ENCODE measurements around the gene ARHGEF16.

DNA sequence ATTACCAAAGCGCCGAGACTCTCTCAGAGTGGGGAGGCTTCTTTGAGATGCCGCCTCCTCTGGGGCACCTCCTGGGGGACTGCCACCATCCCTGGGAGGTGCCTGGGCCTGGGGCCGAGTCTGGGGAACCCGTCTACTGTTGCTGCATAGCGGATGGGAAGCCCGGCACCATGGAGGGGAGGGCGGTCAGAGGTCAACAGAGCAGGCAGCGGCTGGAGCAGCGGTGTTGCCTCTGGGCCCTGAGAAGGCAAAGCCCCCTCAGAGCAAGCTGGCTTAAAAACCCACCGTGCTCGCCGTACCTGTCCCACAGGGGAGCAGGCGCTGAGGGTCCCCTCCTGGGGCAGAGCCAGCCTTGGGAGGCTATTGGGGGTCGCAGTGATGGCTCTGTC lies 62.0 kb downstream of the ARHGEF16 start:
- TF ChIP-seq ZNF366 (tag by site-specific recombination; conservative IDR thresholded peaks at IDR 0.05) (no peak), ZNF549 (tag by site-specific recombination; IDR thresholded peaks at IDR 0.05) (no peak), OVOL3 (tag by site-specific recombination; IDR thresholded peaks at IDR 0.05) (no peak), PATZ1 (tag by site-specific recombination; IDR thresholded peaks at IDR 0.05) (no peak), PBX3 (CRISPR knock-in tag; IDR thresholded peaks at IDR 0.05) (no peak), ZNF24 (tag by site-specific recombination; IDR thresholded peaks at IDR 0.05) (no peak), ZNF221 (tag by site-specific recombination; IDR thresholded peaks at IDR 0.05; ENCODE audit: borderline replicate concordance) (no peak), ZNF670 (tag by site-specific recombination; IDR thresholded peaks at IDR 0.05; ENCODE audit: low read depth) (no peak), ZNF239 (tag by site-specific recombination; IDR thresholded peaks at IDR 0.05) (no peak), BCL11A (tag by site-specific recombination; IDR thresholded peaks at IDR 0.05; ENCODE audit: low read depth) (no peak), KLF10 (tag by site-specific recombination; IDR thresholded peaks at IDR 0.05) (no peak)
- TF ChIP-seq, protein P1, sequence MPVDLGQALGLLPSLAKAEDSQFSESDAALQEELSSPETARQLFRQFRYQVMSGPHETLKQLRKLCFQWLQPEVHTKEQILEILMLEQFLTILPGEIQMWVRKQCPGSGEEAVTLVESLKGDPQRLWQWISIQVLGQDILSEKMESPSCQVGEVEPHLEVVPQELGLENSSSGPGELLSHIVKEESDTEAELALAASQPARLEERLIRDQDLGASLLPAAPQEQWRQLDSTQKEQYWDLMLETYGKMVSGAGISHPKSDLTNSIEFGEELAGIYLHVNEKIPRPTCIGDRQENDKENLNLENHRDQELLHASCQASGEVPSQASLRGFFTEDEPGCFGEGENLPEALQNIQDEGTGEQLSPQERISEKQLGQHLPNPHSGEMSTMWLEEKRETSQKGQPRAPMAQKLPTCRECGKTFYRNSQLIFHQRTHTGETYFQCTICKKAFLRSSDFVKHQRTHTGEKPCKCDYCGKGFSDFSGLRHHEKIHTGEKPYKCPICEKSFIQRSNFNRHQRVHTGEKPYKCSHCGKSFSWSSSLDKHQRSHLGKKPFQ (tag by site-specific recombination; IDR thresholded peaks at IDR 0.05): no peak
- TF ChIP-seq, protein P2, sequence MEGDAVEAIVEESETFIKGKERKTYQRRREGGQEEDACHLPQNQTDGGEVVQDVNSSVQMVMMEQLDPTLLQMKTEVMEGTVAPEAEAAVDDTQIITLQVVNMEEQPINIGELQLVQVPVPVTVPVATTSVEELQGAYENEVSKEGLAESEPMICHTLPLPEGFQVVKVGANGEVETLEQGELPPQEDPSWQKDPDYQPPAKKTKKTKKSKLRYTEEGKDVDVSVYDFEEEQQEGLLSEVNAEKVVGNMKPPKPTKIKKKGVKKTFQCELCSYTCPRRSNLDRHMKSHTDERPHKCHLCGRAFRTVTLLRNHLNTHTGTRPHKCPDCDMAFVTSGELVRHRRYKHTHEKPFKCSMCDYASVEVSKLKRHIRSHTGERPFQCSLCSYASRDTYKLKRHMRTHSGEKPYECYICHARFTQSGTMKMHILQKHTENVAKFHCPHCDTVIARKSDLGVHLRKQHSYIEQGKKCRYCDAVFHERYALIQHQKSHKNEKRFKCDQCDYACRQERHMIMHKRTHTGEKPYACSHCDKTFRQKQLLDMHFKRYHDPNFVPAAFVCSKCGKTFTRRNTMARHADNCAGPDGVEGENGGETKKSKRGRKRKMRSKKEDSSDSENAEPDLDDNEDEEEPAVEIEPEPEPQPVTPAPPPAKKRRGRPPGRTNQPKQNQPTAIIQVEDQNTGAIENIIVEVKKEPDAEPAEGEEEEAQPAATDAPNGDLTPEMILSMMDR (tag by site-specific recombination; IDR thresholded peaks at IDR 0.05): no peak
- TF ChIP-seq, protein P3, sequence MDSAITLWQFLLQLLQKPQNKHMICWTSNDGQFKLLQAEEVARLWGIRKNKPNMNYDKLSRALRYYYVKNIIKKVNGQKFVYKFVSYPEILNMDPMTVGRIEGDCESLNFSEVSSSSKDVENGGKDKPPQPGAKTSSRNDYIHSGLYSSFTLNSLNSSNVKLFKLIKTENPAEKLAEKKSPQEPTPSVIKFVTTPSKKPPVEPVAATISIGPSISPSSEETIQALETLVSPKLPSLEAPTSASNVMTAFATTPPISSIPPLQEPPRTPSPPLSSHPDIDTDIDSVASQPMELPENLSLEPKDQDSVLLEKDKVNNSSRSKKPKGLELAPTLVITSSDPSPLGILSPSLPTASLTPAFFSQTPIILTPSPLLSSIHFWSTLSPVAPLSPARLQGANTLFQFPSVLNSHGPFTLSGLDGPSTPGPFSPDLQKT (IDR thresholded peaks at IDR 0.05; ENCODE audit: borderline replicate concordance, low read depth, low read length): no peak
